ENCODE results near the gene ARHGAP6. TPM values are rescaled to one million over a fixed set of nuclear protein-coding genes. Genes with fewer than 3 reads are reported as not detected.

Gene ARHGAP6
- total and polyA plus RNA-seq, 2 of the 4 experiments (the other 2 are of a cell fraction) = 1.4 to 1.8 TPM

- TF ChIP-seq NFE2L2 (IDR thresholded peaks at IDR 0.05; ENCODE audit: low read depth, low read length) (no peak), FOS (IDR thresholded peaks at IDR 0.05; ENCODE audit: low read depth, low read length) (no peak), RAD21 (IDR thresholded peaks at IDR 0.05; ENCODE audit: low read length) (no peak), USF2 (IDR thresholded peaks at IDR 0.05; ENCODE audit: low read depth, low read length) (no peak), MAZ (IDR thresholded peaks at IDR 0.05; ENCODE audit: borderline replicate concordance, low read depth, low read length) (no peak), MAFK (IDR thresholded peaks at IDR 0.05; ENCODE audit: low read depth, low read length) (no peak), RFX5 (IDR thresholded peaks at IDR 0.05; ENCODE audit: low read depth, low read length) (no peak), POLR2A (IDR thresholded peaks at IDR 0.05; ENCODE audit: low read depth, low read length) (no peak)
- TF ChIP-seq, protein P1, sequence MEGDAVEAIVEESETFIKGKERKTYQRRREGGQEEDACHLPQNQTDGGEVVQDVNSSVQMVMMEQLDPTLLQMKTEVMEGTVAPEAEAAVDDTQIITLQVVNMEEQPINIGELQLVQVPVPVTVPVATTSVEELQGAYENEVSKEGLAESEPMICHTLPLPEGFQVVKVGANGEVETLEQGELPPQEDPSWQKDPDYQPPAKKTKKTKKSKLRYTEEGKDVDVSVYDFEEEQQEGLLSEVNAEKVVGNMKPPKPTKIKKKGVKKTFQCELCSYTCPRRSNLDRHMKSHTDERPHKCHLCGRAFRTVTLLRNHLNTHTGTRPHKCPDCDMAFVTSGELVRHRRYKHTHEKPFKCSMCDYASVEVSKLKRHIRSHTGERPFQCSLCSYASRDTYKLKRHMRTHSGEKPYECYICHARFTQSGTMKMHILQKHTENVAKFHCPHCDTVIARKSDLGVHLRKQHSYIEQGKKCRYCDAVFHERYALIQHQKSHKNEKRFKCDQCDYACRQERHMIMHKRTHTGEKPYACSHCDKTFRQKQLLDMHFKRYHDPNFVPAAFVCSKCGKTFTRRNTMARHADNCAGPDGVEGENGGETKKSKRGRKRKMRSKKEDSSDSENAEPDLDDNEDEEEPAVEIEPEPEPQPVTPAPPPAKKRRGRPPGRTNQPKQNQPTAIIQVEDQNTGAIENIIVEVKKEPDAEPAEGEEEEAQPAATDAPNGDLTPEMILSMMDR (conservative IDR thresholded peaks at IDR 0.05; ENCODE audit: low read depth, low read length) = no peak
- H3K4me2 ChIP-seq (ENCODE audit: low read depth, low read length) = no peak overlapping the region
- no peak overlapping the region for H4K8ac ChIP-seq (ENCODE audit: low read depth in 2 of 2, low read length in 2 of 2)
- ATAC-seq (ENCODE audit: low read depth) = no peak
- H3K18ac ChIP-seq (ENCODE audit: low read depth, low read length) = no peak overlapping the region
- H3K27me3 ChIP-seq (ENCODE audit: control insufficient read depth, insufficient read depth, low read length) = no peaks in the 10 kb centered on the region
- no peaks in the 10 kb centered on the region for H3K79me1 ChIP-seq (ENCODE audit: low read depth in 1 of 2, low read length in 2 of 2)
- H3K23ac ChIP-seq (ENCODE audit: low read depth, low read length) = no peak overlapping the region
- no peaks in the 10 kb centered on the region for H3K4me1 ChIP-seq (ENCODE audit: control insufficient read depth, insufficient read depth, low read length)
- POLR2A ChIA-PET (ENCODE audit: unreplicated experiment) = no interaction called here
- H2BK20ac ChIP-seq (ENCODE audit: low read depth, low read length) = no peak overlapping the region
- DNase-seq = no peak
- BruUV-seq (replicated peaks) = no TSS peak
- no peaks in the 10 kb centered on the region for H3K9me3 ChIP-seq (ENCODE audit: control insufficient read depth, insufficient read depth, low read length)
- no peak overlapping the region for H3K9ac ChIP-seq (ENCODE audit: low read depth, low read length)
- H3K4me3 ChIP-seq (ENCODE audit: insufficient read depth, low read depth, low read length) = no peak overlapping the region
- H3K9me1 ChIP-seq (ENCODE audit: insufficient read depth, low read length) = no peaks in the 10 kb centered on the region; the same call in 1 of the 2 replicates
- in situ Hi-C loops (cut with MboI; ENCODE audit: low sequenced_read_pairs) = no loop called here
- H3K27ac ChIP-seq (ENCODE audit: insufficient read depth, low read length) = no peak overlapping the region
- CTCF ChIA-PET = no interaction called here
- H4K20me1 ChIP-seq (ENCODE audit: insufficient read depth, low read length) = no peaks in the 10 kb centered on the region
- H2BK120ac ChIP-seq (ENCODE audit: low read depth, low read length) = no peak overlapping the region
- H2BK15ac ChIP-seq (ENCODE audit: low read depth, low read length) = no peak overlapping the region
- no peak overlapping the region for H2AFZ ChIP-seq (replicated peaks; ENCODE audit: low read length, poor library complexity)
- H2BK5ac ChIP-seq (ENCODE audit: low read depth, low read length, poor library complexity, severe bottlenecking) = no peak overlapping the region
- intact Hi-C loops (cut with micrococcal nuclease) = no loop called here
- no peak overlapping the region for H2AK5ac ChIP-seq (ENCODE audit: low read depth, low read length)
- no peak overlapping the region for H2AK9ac ChIP-seq (replicated peaks; ENCODE audit: low read depth, low read length, poor library complexity)
- H3K14ac ChIP-seq (replicated peaks; ENCODE audit: low read depth, low read length) = no peak overlapping the region
- H3K36me3 ChIP-seq (ENCODE audit: control insufficient read depth, insufficient read depth, low read length) = peaks cover 5% of the 10 kb centered on the region; the same call in 1 of the 2 replicates
- WGBS, 2 experiments (ENCODE audit: extremely low coverage in 2 of 2, insufficient read length in 1 of 2) = no CpG with 5 or more reads among the region's 4 CpGs
- no peak overlapping the region for H4K5ac ChIP-seq (ENCODE audit: low read depth, low read length)
- no peak overlapping the region for H3K4ac ChIP-seq (ENCODE audit: low read depth, low read length)
- no peak overlapping the region for H4K91ac ChIP-seq (ENCODE audit: insufficient read depth, low read depth, low read length)
- no peak overlapping the region for H3K56ac ChIP-seq (ENCODE audit: extremely low read depth, insufficient read depth, low read length)
- dilution Hi-C loops (cut with HindIII; ENCODE audit: low sequenced_read_pairs, unreplicated experiment) = no loop called here
Measured at GRCh38 chrX:11172415-11172814, 493.3 kb downstream of the ARHGAP6 start.
